Activated T-helper 17 cell treated with anti-CD3 and anti-CD28 coated beads, Interleukin-2, amount 50 U/mL, for 72 hours (primary cell): ENCODE results near the gene REEP5. TPM values are rescaled to one million over a fixed set of nuclear protein-coding genes. Genes with fewer than 3 reads are reported as not detected.
A peak's percentile ranks its signal among the peaks of the same experiment; 100 is the strongest.
"Not testable (repeated sequence)": the region's sequence is repeated elsewhere in the genome, so short reads cannot be mapped to it uniquely, and the experiment has no call there.

Source experiments
- ATAC-seq: fragments of 150-1000 bp; cut with Tn5 transposase; replicated peaks from 2 replicates; pipeline ENCODE4 v1.10.0; 2021; ENCODE audit warnings: mild to moderate bottlenecking, moderate library complexity
- H3K27ac Mint-ChIP-seq: one replicate; pipeline ENCODE4 v1.8.0; 2022; ENCODE audit warnings: mixed read lengths
- H3K27me3 Mint-ChIP-seq: one replicate; pipeline ENCODE4 v1.8.0; 2022; ENCODE audit warnings: mixed read lengths
- H3K36me3 Mint-ChIP-seq: one replicate; pipeline ENCODE4 v1.8.0; 2022; ENCODE audit warnings: low read depth, mild to moderate bottlenecking, mixed read lengths
- H3K4me1 Mint-ChIP-seq: one replicate; pipeline ENCODE4 v1.8.0; 2022; ENCODE audit warnings: mixed read lengths
- H3K4me3 Mint-ChIP-seq: one replicate; pipeline ENCODE4 v1.8.0; 2022; ENCODE audit warnings: mild to moderate bottlenecking, mixed read lengths
- H3K9me3 Mint-ChIP-seq: one replicate; pipeline ENCODE4 v1.8.0; 2022; ENCODE audit warnings: mixed read lengths
- total RNA-seq, 2 donors: library from RNA; stranded (reverse); gene quantifications; one replicate each; pipeline ENCODE4 v1.2.3, GENCODE V29; 2022

Gene REEP5
- 10 to 100 TPM; 42.3 to 80.3 TPM for total RNA-seq

DNA sequence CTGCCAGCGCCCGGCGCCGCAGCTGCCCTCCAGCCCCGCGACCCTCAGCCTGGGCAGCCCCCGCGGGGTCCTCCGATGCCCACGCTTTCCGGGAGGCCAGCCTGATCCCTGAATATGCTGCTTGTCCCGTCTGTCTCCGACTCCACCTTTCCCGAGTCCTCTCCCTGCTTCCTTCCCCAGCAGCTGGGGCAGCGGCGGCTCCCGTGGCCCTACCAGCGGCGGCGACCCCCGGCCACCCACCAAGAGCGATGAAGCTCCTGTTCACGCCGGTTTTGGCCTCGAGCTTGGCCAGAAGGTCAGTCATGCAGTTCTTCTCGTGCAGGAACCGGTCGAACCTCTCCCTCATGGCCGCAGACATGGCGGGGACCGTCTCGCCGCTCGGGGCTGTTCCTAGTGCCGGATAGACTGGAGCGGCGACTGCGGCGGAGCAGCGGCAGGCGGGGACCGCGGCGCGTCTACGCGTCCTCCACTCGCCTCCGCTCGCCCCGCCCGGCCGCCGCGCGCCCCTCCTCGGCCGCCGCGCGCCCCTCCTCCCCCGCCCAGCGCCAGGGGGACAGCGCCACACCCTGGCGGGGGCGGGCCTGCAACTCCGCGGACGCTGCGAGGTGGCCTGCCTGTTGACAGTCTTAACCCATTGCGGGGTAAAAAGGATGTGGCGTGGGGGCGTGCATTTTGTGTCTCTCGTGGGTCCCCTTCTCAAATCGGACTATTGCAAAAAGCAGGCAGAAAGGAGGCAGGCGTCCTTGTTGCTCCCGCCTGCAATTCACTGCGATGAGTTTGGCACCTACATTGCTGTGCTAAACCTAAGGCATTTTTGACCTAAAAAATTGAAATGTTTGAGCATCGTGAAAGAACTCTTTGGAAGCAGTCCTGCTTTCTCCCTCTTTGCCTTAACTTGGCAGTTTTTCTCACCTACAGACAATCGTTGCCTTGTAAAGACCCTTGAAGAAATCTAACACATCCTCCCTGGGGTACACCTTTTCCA is at the start of gene REEP5:
Gene REEP5 (minus strand): TSS at position 395 of the 985 bp plus-strand sequence. CDS start 37 bp downstream, at position 358.
- Mint-ChIP-seq H3K4me3 (peak within 1 kb of the TSS; percentile 76), H3K27ac (peak within 1 kb of the TSS; percentile 88), H3K27me3 (no peaks in the 10 kb centered on the region), H3K4me1 (peaks cover 42% of the 10 kb centered on the region), H3K9me3 (no peaks in the 10 kb centered on the region), H3K36me3 (peaks cover 39% of the 10 kb centered on the region)
- ATAC-seq, result peak; percentile 81

DNA sequence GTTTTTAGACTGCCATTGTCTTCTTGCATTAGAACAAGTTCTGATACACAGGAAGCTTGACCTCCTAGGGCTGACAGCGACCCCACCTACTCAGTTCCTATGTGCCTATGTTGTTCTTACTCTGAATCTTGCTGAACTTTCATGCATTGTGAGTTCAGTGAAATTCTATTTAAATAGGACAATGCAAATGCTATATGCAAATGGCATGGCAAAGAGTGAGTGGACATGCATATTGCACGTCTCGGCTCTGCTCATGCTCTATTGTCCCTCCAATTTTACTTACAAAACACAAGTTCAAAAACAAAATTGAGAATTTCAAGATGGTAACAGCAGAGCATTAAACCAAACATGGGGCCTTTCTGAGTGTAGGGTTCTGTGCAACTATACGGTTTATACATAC is 49.2 kb upstream of the REEP5 start:
- H3K27ac Mint-ChIP-seq, result no peak overlapping the region
- H3K4me1 Mint-ChIP-seq, result peaks cover 14% of the 10 kb centered on the region
- H3K4me3 Mint-ChIP-seq, result no peak overlapping the region
- H3K9me3 Mint-ChIP-seq, result no peaks in the 10 kb centered on the region
- no peaks in the 10 kb centered on the region for H3K27me3 Mint-ChIP-seq
- no peak for ATAC-seq
- H3K36me3 Mint-ChIP-seq, result no peaks in the 10 kb centered on the region

DNA sequence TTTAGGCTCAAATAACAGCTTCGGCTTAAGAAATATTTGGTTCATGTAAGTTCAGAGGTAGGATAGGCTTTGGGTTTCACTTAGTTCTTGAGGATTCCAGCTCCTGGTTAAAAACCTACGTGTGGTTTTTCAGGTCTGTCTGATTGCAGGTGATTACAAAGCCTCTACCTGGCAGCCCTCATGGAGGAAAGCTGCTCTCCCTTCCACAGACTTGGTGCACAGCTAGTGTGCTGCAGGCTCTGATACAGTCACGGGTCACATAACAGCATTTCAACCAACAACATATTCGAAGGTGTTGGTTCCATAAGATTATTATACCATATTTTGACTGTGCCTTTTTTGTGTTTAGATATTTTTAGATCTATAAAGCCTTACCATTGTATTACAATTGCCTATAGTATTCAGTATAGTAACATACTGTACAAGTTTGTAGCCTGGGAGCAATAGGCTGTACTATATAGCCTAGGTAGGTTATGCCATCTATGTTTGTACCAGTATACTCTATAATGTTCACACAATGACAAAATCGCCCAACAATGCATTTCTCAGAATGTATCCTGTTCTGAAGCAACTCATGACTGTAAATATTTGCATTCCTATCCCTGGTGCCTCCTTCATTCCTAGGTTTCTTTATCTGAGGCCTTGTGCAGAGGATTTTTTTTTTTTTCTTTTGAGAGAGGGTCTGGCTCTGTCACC is 46.5 kb upstream of the REEP5 start:
- Mint-ChIP-seq H3K4me3 (no peak overlapping the region), H3K27me3 (no peaks in the 10 kb centered on the region), H3K27ac (peak overlapping the region; percentile 64), H3K36me3 (no peaks in the 10 kb centered on the region), H3K4me1 (peaks cover 20% of the 10 kb centered on the region), H3K9me3 (no peaks in the 10 kb centered on the region)
- ATAC-seq, result no peak

DNA sequence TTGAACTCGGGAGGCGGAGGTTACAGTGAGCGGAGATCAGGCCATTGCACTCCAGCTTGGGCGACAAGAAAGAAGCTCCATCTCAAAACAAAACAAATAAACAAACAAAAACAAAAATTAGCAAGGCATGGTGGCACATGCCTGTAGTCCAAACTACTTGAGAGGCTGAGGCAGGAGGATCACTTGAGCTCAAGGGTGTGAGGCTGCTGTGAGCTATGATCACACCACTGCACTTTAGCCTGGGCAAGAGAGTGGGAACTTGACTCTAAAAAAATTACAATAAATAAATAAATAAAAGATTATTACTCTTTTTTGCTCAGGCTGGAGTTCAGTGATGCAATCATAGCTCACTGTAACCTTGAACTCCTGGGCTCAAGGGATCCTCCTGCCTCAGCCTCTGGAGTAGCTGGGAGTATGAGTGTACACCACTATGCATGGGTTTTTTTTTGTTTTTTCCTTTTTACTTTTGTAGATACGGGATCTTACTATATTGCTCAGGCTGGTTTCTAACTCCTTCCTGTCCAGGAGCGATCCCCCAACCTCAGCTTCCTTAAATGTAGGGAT is 45.6 kb upstream of the REEP5 start:
- H3K9me3 Mint-ChIP-seq, result no peaks in the 10 kb centered on the region
- no peak for ATAC-seq
- H3K36me3 Mint-ChIP-seq, result no peaks in the 10 kb centered on the region
- no peaks in the 10 kb centered on the region for H3K27me3 Mint-ChIP-seq
- H3K4me3 Mint-ChIP-seq, result no peak overlapping the region
- peaks cover 21% of the 10 kb centered on the region for H3K4me1 Mint-ChIP-seq
- H3K27ac Mint-ChIP-seq, result no peak overlapping the region

DNA sequence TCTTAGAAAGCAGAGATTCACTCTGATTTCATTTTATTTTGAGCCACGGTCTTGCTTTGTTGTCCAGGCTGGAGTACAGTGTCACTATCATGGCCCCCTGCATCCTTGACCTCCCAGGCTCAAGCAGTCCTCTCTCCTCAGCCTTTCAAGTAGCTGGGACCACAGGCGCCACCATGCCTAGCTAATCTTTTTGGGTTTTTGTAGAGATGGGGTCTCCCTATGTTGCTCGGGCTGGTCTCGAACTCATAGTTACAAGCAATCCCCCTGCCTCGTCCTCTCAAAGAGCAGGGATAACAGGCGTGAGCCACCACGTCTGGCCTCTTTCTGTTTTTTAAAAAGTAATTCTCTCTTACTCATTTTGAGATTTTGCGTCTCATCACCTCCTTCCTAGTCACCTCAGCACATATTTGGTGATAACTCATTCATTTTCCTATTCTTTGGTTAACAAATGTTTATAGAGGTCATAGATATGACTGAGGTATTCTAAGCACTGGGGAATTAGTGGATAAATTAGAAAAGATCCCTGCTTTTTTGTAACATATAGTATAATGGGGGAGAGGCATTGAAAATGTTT is 43.8 kb upstream of the REEP5 start:
- Mint-ChIP-seq H3K4me1 (peaks cover 21% of the 10 kb centered on the region), H3K27me3 (no peaks in the 10 kb centered on the region), H3K9me3 (no peaks in the 10 kb centered on the region), H3K27ac (peak overlapping the region; percentile 47), H3K36me3 (no peaks in the 10 kb centered on the region), H3K4me3 (peak overlapping the region; percentile 19)
- ATAC-seq, result peak; percentile 48

DNA sequence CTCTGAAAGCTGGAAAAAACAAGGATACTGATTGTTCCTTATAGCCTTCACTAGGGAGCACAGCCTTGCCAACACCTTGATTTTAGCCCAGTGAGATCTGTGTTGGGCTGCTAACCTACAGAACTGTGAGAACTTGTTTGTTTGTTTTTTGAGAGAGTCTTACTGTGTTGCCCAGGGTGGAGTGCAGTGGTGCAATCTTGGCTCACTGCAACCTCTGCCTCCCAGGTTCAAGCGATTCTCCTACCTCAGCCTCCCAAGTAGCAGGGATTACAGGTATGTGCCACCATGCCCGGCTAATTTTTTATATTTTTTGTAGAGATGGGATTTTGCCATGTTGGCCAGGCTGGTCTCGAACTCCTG is 41.3 kb upstream of the REEP5 start:
- not testable (repeated sequence) for ATAC-seq, H3K9me3 Mint-ChIP-seq, H3K27me3 Mint-ChIP-seq, H3K36me3 Mint-ChIP-seq
- Mint-ChIP-seq H3K4me3 (peak overlapping the region; percentile 57), H3K4me1 (peaks cover 18% of the 10 kb centered on the region), H3K27ac (peak overlapping the region; percentile 88)

DNA sequence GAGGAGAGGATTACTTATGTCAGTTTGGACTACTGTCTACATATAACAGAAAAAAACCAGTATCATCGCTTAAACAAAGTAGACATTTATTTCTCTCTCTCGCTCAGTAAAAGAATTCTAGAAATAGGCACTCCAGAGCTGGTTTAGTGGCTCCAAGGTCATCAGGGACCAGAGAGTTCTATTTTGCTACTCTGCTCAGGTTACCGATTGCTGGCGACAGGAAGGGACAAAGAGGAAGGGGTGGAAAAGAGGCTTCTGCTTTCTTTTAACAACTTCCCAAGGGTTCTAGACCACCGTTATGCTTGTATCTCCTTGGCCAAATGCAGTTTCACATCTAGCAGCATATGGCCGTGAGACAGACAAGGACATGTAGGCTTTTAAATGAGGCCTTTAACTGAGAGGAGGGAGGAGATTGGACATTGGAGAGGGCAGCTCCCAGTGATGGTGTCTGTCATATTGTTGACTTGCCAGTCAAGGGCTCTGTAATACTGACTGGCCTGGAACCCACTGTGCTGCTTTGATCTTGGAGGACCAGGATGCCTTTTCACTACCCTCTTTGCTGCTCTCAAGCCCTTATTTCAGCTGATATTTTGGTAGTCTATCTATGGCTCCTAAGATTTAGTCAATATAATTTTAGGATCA is 39.0 kb upstream of the REEP5 start:
- ATAC-seq, result no peak
- Mint-ChIP-seq H3K4me3 (no peak overlapping the region), H3K36me3 (no peaks in the 10 kb centered on the region), H3K27me3 (no peaks in the 10 kb centered on the region), H3K4me1 (peaks cover 15% of the 10 kb centered on the region), H3K27ac (no peak overlapping the region), H3K9me3 (no peaks in the 10 kb centered on the region)

DNA sequence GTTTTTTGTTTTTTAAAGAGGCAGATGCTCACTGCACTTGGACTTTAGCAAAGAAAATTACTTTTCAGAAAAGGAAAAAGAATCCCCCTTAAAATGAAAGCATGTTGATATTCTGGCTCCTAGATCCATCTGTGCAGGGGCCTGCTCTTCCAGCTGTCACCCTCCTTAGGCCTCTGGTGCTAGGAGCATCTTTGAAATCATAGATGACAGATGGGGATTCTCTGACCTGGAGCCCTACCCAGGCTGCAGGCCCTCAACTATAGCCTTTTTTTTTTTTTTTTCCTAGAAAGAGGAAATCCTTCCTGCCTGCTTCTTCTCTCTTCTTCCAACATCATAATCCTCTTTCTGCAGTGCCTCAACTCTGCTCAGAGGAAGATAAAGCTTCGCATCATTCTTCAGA is 38.3 kb upstream of the REEP5 start:
- H3K27me3 Mint-ChIP-seq, result no peaks in the 10 kb centered on the region
- H3K9me3 Mint-ChIP-seq, result no peaks in the 10 kb centered on the region
- H3K27ac Mint-ChIP-seq, result no peak overlapping the region
- no peak for ATAC-seq
- no peak overlapping the region for H3K4me3 Mint-ChIP-seq
- no peaks in the 10 kb centered on the region for H3K36me3 Mint-ChIP-seq
- peaks cover 12% of the 10 kb centered on the region for H3K4me1 Mint-ChIP-seq

DNA sequence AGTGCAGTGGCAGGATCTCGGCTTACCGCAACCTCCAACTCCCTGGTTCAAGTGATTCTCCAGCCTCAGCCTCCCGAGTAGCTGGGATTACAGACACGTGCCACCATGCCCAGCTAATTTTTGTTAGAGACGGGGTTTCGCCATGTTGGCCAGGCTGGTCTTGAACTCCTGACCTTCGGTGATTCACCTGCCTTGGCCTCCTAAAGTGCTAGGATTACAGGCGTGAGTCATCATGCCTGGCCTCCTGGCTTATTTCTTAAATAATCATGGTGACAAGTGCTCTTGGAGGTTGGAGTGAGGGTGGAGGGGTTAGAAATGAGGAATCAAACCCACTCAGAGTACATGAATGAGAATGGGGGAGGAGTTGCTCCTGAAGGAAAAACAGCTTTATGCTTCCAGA is 37.8 kb upstream of the REEP5 start:
- H3K4me3 Mint-ChIP-seq, H3K27me3 Mint-ChIP-seq, H3K27ac Mint-ChIP-seq, ATAC-seq, H3K9me3 Mint-ChIP-seq, H3K36me3 Mint-ChIP-seq: not testable (repeated sequence)
- peaks cover 12% of the 10 kb centered on the region for H3K4me1 Mint-ChIP-seq

DNA sequence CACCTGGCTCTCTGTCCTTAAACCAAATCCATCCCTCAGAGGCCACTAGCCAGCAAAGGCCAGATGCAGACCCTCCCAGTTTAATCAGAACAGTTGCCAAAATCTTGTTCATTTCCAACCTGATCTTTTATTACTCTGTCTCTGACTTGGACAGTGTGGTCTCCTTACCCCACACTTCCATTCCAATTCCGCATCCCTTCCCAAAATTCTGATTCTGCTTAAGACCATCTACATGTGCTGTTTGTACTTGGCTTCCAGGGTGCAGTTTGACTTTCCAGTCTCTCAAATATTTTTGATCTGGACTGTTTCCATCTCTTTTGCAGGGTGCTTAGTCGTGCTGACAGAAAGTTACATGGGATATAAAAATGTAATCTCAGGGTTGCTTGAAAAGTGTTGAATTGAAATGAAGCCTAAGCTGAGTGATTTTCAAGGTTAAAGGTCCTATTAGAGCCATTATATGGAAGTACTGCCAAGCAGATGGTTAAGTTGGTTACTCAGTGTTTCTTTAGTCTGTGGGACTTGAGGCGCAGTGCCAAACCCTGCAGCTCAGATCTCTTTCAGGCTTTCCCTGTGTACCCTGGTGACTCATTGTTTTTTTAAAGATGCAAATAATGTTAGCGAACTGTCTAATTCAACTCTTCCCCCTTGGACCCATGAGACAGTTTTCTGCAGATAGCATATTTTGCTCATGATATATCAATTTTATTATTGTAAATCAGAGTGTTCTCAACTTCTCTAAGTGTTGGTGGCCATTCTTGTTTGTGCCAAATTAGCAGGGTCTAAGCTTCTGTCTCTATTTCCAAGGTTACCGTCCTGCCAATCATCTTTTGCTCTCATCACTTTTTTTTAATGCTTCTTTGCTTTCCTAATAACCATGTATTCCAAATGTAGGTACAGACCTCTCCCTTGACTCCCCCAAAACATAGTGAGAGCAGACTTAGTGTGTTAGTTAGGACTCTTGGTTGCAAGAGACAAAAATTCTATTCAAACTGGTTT is 36.4 kb upstream of the REEP5 start:
- Mint-ChIP-seq H3K4me3 (no peak overlapping the region), H3K27me3 (no peaks in the 10 kb centered on the region), H3K4me1 (peaks cover 5% of the 10 kb centered on the region), H3K27ac (peak overlapping the region; percentile 1), H3K9me3 (no peaks in the 10 kb centered on the region), H3K36me3 (no peaks in the 10 kb centered on the region)
- ATAC-seq, result peak; percentile 95

DNA sequence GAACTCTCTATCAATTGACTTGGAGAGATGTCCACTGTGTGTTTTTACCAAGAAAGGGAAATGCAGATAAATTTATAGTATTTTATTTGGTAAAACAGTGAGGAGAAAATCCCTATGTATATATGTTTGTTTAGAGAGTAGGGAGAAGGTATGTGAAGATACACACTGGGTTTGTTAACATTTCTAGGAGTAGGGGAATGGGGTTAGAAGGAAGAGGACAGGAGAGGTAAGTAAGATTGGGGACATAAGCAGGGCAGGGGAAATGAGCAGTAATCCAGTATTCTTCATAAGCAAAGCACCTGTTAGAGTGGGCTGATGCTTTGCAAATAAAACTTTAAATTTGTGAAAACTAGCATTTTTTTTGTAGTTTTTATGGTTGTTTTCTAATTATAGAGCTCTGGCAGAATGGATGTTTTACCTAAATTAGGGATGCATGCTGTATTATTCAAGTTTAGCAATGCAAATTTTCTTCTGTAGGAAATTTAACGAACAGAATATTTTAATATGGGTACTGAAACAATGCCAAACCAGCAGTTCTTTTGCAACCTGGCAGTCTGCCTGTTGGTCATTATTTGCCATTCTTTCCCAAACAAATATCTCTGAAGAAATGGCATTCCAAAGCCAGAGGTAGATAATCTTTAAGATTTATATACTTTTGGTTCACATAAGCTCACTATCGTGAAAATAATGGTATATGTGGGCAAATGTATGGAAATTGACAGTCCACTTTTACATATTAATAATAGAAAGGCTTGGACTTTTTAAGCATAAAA is 35.2 kb upstream of the REEP5 start:
- Mint-ChIP-seq H3K27ac (no peak overlapping the region), H3K27me3 (no peaks in the 10 kb centered on the region), H3K4me3 (no peak overlapping the region)

DNA sequence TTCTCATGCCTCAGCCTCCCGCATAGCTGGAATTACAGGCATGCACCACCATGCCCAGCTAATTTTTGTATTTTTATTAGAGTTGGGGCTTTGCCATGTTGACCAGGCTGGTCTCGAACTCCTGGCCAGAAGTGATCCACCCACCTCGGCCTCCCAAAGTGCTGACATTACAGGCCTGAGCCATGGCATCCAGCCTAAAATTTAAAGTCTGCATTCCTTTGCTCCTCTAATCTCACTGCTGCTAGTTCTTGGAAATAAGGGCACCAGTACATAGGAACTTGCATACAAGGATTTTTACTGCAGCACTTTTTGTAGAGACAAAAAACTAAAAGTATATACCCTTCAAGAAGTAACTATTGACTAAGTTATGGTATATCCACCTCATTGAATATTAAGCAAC is 34.6 kb upstream of the REEP5 start:
- no peaks in the 10 kb centered on the region for H3K9me3 Mint-ChIP-seq
- H3K36me3 Mint-ChIP-seq, result no peaks in the 10 kb centered on the region
- H3K4me3 Mint-ChIP-seq, result no peak overlapping the region
- H3K27ac Mint-ChIP-seq, result no peak overlapping the region
- peaks cover 5% of the 10 kb centered on the region for H3K4me1 Mint-ChIP-seq
- H3K27me3 Mint-ChIP-seq, result no peaks in the 10 kb centered on the region
- no peak for ATAC-seq

More for the DNA sequence above, 35.2 kb upstream of the REEP5 start:
- ATAC-seq, result no peak
- H3K9me3 Mint-ChIP-seq, result no peaks in the 10 kb centered on the region
- no peaks in the 10 kb centered on the region for H3K36me3 Mint-ChIP-seq
- H3K4me1 Mint-ChIP-seq, result peaks cover 5% of the 10 kb centered on the region
